Glutamatergic neuron (in vitro differentiated cells): ENCODE results near the gene NAA10. TPM values are rescaled to one million over a fixed set of nuclear protein-coding genes. Genes with fewer than 3 reads are reported as not detected.

Experiments used
- DNase-seq: peaks from one replicate; pipeline ENCODE4 v3.0.0; 2022
- H3K27ac Mint-ChIP-seq: one replicate; pipeline ENCODE4 v1.8.0; 2020; ENCODE audit warnings: mild to moderate bottlenecking, mixed read lengths, inconsistent platforms; ENCODE audit not compliant: unreplicated experiment
- H3K27me3 Mint-ChIP-seq: one replicate; pipeline ENCODE4 v1.8.0; 2020; ENCODE audit warnings: mild to moderate bottlenecking, moderate library complexity, mixed read lengths, inconsistent platforms; ENCODE audit not compliant: unreplicated experiment
- H3K36me3 Mint-ChIP-seq: one replicate; pipeline ENCODE4 v1.8.0; 2020; ENCODE audit warnings: mild to moderate bottlenecking, mixed read lengths, inconsistent platforms; ENCODE audit not compliant: unreplicated experiment
- H3K4me1 Mint-ChIP-seq: one replicate; pipeline ENCODE4 v1.8.0; 2020; ENCODE audit warnings: mild to moderate bottlenecking, low read depth, mixed read lengths, inconsistent platforms; ENCODE audit not compliant: unreplicated experiment
- H3K4me3 Mint-ChIP-seq: one replicate; pipeline ENCODE4 v1.8.0; 2020; ENCODE audit warnings: mild to moderate bottlenecking, mixed read lengths, inconsistent platforms; ENCODE audit not compliant: unreplicated experiment
- H3K9me3 Mint-ChIP-seq: one replicate; pipeline ENCODE4 v1.8.0; 2020; ENCODE audit warnings: mild to moderate bottlenecking, moderate library complexity, mixed read lengths, inconsistent platforms; ENCODE audit not compliant: unreplicated experiment
- total RNA-seq: library from RNA; stranded (reverse); fragmentation: NEBNext Ultra II Directional; extraction: Animal tissue kit (Norgen Biotek cat#: 25700); gene quantifications from one replicate; pipeline ENCODE4 v1.2.1, GENCODE V29; 2021; ENCODE audit not compliant: unreplicated experiment
- TF ChIP-seq, protein P1 (sequence below): fragments of 200-600 bp; sonication (generic); IDR thresholded peaks from one replicate; pipeline ENCODE4 v1.5.0; 2021; ENCODE audit not compliant: partially characterized antibody, unreplicated experiment

The NAA10 gene
- total RNA-seq, 1 donor from 2014 or later = 129 TPM

DNA sequence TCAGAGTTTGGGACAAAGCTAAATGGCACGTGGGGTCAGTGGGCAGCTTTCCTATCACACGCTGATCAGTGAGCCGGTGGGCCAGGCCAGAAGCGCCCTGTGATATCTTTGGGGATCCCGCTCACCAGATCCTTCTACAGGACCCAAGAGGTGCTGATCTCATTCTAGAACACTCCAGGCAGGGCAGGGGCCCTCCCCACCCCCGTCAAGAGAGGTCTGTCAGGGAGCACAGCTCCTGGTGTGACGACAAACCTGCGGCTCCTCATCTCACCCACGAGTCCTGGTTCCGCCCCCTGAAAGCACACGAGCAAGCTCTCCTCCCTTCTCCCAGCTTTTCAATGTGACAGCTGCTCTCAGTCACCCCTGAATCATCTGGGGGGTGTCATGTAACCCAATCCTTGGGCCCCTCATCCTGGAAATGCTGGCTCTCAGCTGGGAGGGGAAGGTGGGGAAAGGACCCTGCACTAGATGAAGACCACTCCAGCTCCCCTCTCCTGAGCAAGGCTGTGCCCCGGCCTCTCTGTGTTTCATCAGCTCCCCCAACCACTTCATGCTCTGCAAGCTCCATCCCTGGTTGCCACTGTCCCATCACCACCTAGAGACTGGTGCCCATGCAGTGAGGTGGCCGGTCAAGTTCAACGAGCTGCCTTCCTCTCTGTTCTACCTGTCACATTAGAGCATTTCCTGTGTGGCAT lies 32.2 kb upstream of the NAA10 start:
- peak overlapping the region; percentile 92 for H3K4me3 Mint-ChIP-seq
- H3K27me3 Mint-ChIP-seq = peaks cover 3% of the 10 kb centered on the region
- peaks cover 7% of the 10 kb centered on the region for H3K9me3 Mint-ChIP-seq
- H3K27ac Mint-ChIP-seq = peak overlapping the region; percentile 71
- H3K4me1 Mint-ChIP-seq = peaks cover 17% of the 10 kb centered on the region
- no peak for DNase-seq
- TF ChIP-seq, protein P1, sequence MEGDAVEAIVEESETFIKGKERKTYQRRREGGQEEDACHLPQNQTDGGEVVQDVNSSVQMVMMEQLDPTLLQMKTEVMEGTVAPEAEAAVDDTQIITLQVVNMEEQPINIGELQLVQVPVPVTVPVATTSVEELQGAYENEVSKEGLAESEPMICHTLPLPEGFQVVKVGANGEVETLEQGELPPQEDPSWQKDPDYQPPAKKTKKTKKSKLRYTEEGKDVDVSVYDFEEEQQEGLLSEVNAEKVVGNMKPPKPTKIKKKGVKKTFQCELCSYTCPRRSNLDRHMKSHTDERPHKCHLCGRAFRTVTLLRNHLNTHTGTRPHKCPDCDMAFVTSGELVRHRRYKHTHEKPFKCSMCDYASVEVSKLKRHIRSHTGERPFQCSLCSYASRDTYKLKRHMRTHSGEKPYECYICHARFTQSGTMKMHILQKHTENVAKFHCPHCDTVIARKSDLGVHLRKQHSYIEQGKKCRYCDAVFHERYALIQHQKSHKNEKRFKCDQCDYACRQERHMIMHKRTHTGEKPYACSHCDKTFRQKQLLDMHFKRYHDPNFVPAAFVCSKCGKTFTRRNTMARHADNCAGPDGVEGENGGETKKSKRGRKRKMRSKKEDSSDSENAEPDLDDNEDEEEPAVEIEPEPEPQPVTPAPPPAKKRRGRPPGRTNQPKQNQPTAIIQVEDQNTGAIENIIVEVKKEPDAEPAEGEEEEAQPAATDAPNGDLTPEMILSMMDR = no peak
- H3K36me3 Mint-ChIP-seq = no peaks in the 10 kb centered on the region

DNA sequence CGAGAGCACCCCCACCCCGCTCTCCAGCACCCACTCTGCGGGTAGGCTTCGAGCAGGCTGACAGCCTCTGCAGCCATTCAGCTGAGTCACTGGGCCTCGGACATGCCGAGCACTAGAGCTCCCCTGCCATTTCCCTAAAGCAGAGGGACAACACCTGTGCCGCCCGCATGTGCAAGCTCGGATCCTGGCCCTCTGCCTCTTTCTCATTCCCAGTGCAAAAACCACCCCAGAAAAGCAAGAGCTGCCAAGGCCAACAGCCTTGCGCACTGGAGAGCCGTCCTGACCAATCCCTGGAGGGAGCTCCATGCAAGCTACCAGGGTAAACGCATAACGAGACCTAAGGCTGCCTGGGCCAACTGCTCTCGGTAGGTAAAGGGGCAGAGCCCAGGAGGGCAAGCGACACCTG lies 31.4 kb upstream of the NAA10 start:
- no peaks in the 10 kb centered on the region for H3K36me3 Mint-ChIP-seq
- peaks cover 5% of the 10 kb centered on the region for H3K9me3 Mint-ChIP-seq
- H3K27me3 Mint-ChIP-seq = peaks cover 2% of the 10 kb centered on the region
- no peak for DNase-seq
- H3K4me1 Mint-ChIP-seq = peaks cover 17% of the 10 kb centered on the region
- peak overlapping the region; percentile 64 for H3K4me3 Mint-ChIP-seq
- TF ChIP-seq, protein P1 = no peak
- H3K27ac Mint-ChIP-seq = peak overlapping the region; percentile 48

DNA sequence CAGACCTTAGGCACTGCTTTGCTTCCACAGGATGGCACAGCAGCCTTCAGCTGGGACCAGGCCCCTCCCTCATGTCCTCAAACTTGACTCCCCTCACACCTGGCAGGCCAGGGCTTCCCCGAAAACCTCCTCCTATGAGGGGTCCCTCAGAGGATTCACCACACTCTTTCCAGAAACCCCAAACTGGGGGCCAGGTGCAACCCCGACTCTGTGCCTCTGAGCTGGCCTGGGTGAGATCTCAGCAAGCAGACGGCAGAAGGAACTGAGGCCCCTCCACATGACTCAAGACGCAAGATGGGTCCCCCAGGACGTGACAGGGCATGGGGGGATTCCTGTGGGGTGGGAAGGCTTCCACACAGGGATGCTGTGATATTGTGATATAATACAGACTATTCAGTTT lies 30.6 kb upstream of the NAA10 start:
- Mint-ChIP-seq H3K36me3 (no peaks in the 10 kb centered on the region), H3K27me3 (peaks cover 2% of the 10 kb centered on the region), H3K4me1 (peaks cover 17% of the 10 kb centered on the region), H3K27ac (no peak overlapping the region), H3K4me3 (peak overlapping the region; percentile 34), H3K9me3 (peaks cover 5% of the 10 kb centered on the region)
- DNase-seq = no peak
- TF ChIP-seq, protein P1 = no peak

DNA sequence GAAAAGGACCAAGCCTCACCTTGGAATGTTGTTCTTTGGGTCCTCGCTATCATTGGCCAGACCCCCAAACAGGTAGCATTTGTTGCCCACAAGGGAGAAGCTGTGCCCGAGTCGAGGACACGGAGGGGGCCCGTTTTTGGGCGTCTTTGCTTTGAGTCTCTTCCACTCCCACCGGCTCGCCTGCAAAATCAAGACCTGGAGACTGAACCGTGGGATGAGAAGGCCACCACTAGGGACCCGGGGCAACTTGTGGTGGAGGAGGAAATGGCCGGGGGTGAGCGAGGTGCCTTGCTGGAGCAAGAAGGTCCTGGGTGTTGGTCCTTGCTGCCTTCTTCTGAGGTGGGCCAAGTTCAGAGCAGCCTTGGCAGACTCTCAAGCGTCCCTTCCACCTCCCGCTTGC lies 29.3 kb upstream of the NAA10 start:
- H3K4me3 Mint-ChIP-seq = no peak overlapping the region
- peaks cover 2% of the 10 kb centered on the region for H3K27me3 Mint-ChIP-seq
- H3K27ac Mint-ChIP-seq = no peak overlapping the region
- H3K36me3 Mint-ChIP-seq = no peaks in the 10 kb centered on the region
- TF ChIP-seq, protein P1 = no peak
- H3K9me3 Mint-ChIP-seq = peaks cover 5% of the 10 kb centered on the region
- peaks cover 17% of the 10 kb centered on the region for H3K4me1 Mint-ChIP-seq
- no peak for DNase-seq

DNA sequence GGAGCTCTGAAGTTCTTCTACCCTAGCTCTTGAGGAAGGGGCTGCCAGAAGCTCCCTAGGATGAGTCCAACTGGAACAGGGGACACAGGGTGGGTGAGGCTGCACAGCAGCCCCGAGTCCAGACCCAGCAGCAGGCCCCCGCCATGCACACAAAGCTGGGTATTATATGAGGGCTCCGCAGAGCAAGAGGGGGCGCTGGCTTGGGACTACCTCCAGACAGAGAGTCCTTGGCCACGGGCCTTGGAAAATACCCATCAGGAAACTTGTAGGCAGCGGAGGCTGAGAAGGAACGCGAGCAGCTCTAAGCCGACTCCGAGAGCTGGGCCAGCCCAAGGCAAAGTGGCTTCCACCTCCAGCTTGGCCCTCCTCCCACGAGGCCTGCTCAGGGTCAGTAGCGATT lies 28.7 kb upstream of the NAA10 start:
- H3K36me3 Mint-ChIP-seq = no peaks in the 10 kb centered on the region
- H3K4me3 Mint-ChIP-seq = no peak overlapping the region

More for the DNA sequence above, 28.7 kb upstream of the NAA10 start:
- TF ChIP-seq, protein P1 = no peak
- peaks cover 17% of the 10 kb centered on the region for H3K4me1 Mint-ChIP-seq
- no peak for DNase-seq
- H3K27ac Mint-ChIP-seq = no peak overlapping the region
- H3K27me3 Mint-ChIP-seq = peaks cover 2% of the 10 kb centered on the region
- H3K9me3 Mint-ChIP-seq = peaks cover 5% of the 10 kb centered on the region
